BJ (cell line): Measurements from ENCODE around the gene CHMP2A. TPM values are rescaled to one million over a fixed set of nuclear protein-coding genes. Genes with fewer than 3 reads are reported as not detected.
A peak's percentile ranks its signal among the peaks of the same experiment; 100 is the strongest.

ENCODE experiments used
- CTCF ChIA-PET: fragments of 350-600 bp; formaldehyde crosslinking; extraction: SDS; loops from one replicate; lab custom pipeline; 2021; ENCODE audit warnings: antibody characterized with exemption, inconsistent platforms; lab: Yijun Ruan, JAX
- POLR2A ChIA-PET: fragments of 300-600 bp; sonication (Branson Sonifier 250); formaldehyde crosslinking; extraction: SDS; loops from one replicate; lab custom pipeline; 2021; ENCODE audit warnings: antibody characterized with exemption; lab: Charles Lee
- DNase-seq: peaks from one replicate; pipeline ENCODE4 v3.0.0-alpha.2; 2011; ENCODE audit warnings: low read depth
- H3K27me3 ChIP-seq: 2 replicates; pipeline ENCODE4 v1.6.0; 2011; ENCODE audit warnings: low read length; ENCODE audit not compliant: control insufficient read depth, insufficient read depth
- H3K36me3 ChIP-seq: 2 replicates; pipeline ENCODE4 v1.5.1; 2011; ENCODE audit warnings: low read length; ENCODE audit not compliant: control insufficient read depth, insufficient read depth
- H3K4me3 ChIP-seq: 2 replicates; pipeline ENCODE4 v1.5.1; 2011; ENCODE audit warnings: low read depth, mild to moderate bottlenecking, control low read depth, low read length
- CTCF ChIP-seq: IDR thresholded peaks from 2 replicates; pipeline ENCODE4 v1.5.1; 2011; ENCODE audit warnings: low read depth, mild to moderate bottlenecking, control low read depth, inconsistent platforms, low read length, moderate library complexity; ENCODE audit not compliant: insufficient read depth
- polyA plus RNA-seq: library from polyadenylated mRNA; depleted of rRNA; stranded (reverse); fragments of >200 nt; gene quantifications from 2 replicates; pipeline ENCODE4 v1.2.3, GENCODE V29; 2011

The CHMP2A gene
- polyA plus RNA-seq, 1 experiment, result 174 TPM

- Histone ChIP-seq H3K36me3 (peaks cover 16% of the 10 kb centered on the region), H3K27me3 (no peaks in the 10 kb centered on the region), H3K4me3 (no peak overlapping the region)
- no peak for TF ChIP-seq CTCF
- POLR2A ChIA-PET, result no interaction called here
- CTCF ChIA-PET, result interaction anchor here (1.4 kb wide), 1 partner anchor 49 kb away, joined by 3 read pairs; the partner anchor contains the start of gene ZBTB45
- DNase-seq, result no peak
Measured at GRCh38 chr19:58568453-58569130, 13.7 kb upstream of the CHMP2A start.

GRCh38 chr19:58566989-58567388 lies 12.1 kb upstream of the CHMP2A start:
- no peak for DNase-seq
- POLR2A ChIA-PET, result no interaction called here
- H3K4me3 ChIP-seq, result no peak overlapping the region
- H3K27me3 ChIP-seq, result no peaks in the 10 kb centered on the region
- H3K36me3 ChIP-seq, result peaks cover 16% of the 10 kb centered on the region
- CTCF ChIA-PET, result interaction anchor here (1.0 kb wide), 1 partner anchor 48 kb away, joined by 4 read pairs; the partner anchor contains the start of gene ZBTB45
- no peak for TF ChIP-seq CTCF

- no peak for DNase-seq
- Histone ChIP-seq H3K36me3 (peaks cover 3% of the 10 kb centered on the region), H3K4me3 (no peak overlapping the region), H3K27me3 (no peaks in the 10 kb centered on the region)
- ChIA-PET POLR2A (no interaction called here), CTCF (no interaction called here)
- TF ChIP-seq CTCF, result no peak
Measured at GRCh38 chr19:58563823-58564222, 8.9 kb upstream of the CHMP2A start.

- Histone ChIP-seq H3K27me3 (no peaks in the 10 kb centered on the region), H3K36me3 (no peaks in the 10 kb centered on the region; the same call in 1 of the 2 replicates), H3K4me3 (peak overlapping the region; percentile 38)
- no peak for TF ChIP-seq CTCF
- POLR2A ChIA-PET, result no interaction called here
- no peak for DNase-seq
- CTCF ChIA-PET, result interaction anchor here (1.0 to 2.7 kb wide), 3 partner anchors 10 to 44 kb away, joined by 3 to 20 read pairs (median 5); partner anchors contain the start of genes MZF1 and ZBTB45
Measured at GRCh38 chr19:58563034-58563573, 8.2 kb upstream of the CHMP2A start.
